DMS114 treated with DMSO at 0.1 percent for 48 hours (cell line): ENCODE data around the gene CGB5.

Experiments used
- DNase-seq: peaks from one replicate; lab custom pipeline; 2025; ENCODE audit not compliant: unreplicated experiment; lab: John Stamatoyannopoulos, UW

CGB5 gene

GRCh38 chr19:49085020-49085867 lies 41.6 kb downstream of the CGB5 start, which contains the start of gene SNRNP70:
Gene SNRNP70 (plus strand): TSS chr19:49085451. CDS start chr19:49086415, 964 bp downstream.
- DNase-seq, result peak; percentile 91

GRCh38 chr19:49085868-49086232 lies 42.2 kb downstream of the CGB5 start:
- DNase-seq, result no peak

- DNase-seq, result no peak
Observed at GRCh38 chr19:49086296-49086695, 42.6 kb downstream of the CGB5 start.

GRCh38 chr19:49091391-49092038 lies 47.9 kb downstream of the CGB5 start:
- DNase-seq, result no peak

GRCh38 chr19:49092686-49093085 lies 49.0 kb downstream of the CGB5 start:
- no peak for DNase-seq
